Right cardiac atrium (tissue), 5 donors: ENCODE measurements around the gene ZNF384. TPM values are rescaled to one million over a fixed set of nuclear protein-coding genes. Genes with fewer than 3 reads are reported as not detected.

ENCODE experiments used
- ATAC-seq, 2 donors: fragments of 200-7000 bp; cut with Tn5 transposase; one replicate each; pipeline versions ENCODE4 v1.8.0 to v1.9.1; 2020; ENCODE audit warnings: moderate library complexity in 2 of 2, mild to moderate bottlenecking in 1 of 2
- DNase-seq, 3 donors: peaks; one replicate each; pipeline ENCODE4 v3.0.0-alpha.2; 2020
- H3K27ac ChIP-seq: one replicate; pipeline ENCODE4 v1.5.1; 2013; ENCODE audit warnings: mild to moderate bottlenecking, low read length, control low read depth, moderate library complexity
- H3K27me3 ChIP-seq: one replicate; pipeline ENCODE4 v1.6.1; 2013; ENCODE audit not compliant: control insufficient read depth, insufficient read depth
- H3K4me1 ChIP-seq: one replicate; pipeline ENCODE4 v1.6.1; 2013; ENCODE audit warnings: low read length; ENCODE audit not compliant: control insufficient read depth, insufficient read depth
- H3K4me3 ChIP-seq: one replicate; pipeline ENCODE4 v1.5.1; 2013; ENCODE audit warnings: low read length, control low read depth
- H3K9me3 ChIP-seq: one replicate; pipeline ENCODE4 v1.6.1; 2013; ENCODE audit warnings: low read length; ENCODE audit not compliant: control insufficient read depth
- WGBS: extraction: QIAGEN DNeasy Blood & Tissue Kit; methylation state at CpG from one replicate; pipeline ENCODE4 v1.1.7; 2013; 5-methylcytosine and 5-hydroxymethylcytosine counted together
- intact Hi-C, 4 donors: fragments of 100-400 bp; cut with DNase I; formaldehyde crosslinking; loops; one replicate each; pipeline versions ENCODE4 v1.11.0 to v1.14.0; 2022 to 2023
- polyA plus RNA-seq: library from polyadenylated mRNA; stranded (reverse); fragments of 200-250 nt; gene quantifications from one replicate; pipeline ENCODE4 v1.2.3, GENCODE V29; 2013
- total RNA-seq, 4 donors: library from RNA; stranded (reverse); fragmentation: NEBNext Ultra II Directional; extraction: Animal tissue kit (Norgen Biotek cat#: 25700); gene quantifications; one replicate each; pipeline ENCODE4 v1.2.1, GENCODE V29; 2021
- donor health status: healthy with polysubstance abuse.
- donor health status: DM: no; HTN: yes; CAD: no.
- donor health status: DM: no; HTN: no; CAD: no.
- donor health status: DM: no; HTN: yes; CAD: no; lungs with severe emphysema.
- donor health status: DM: yes; HTN: yes; CAD: no.

ZNF384 gene
- total and polyA plus RNA-seq, 5 donors = 23.5 to 35.0 (median 33.7) TPM

- no peaks in the 10 kb centered on the region for H3K9me3 ChIP-seq
- WGBS = 61% methylated on average over 3 of the region's 3 CpGs
- no peak overlapping the region for H3K27ac ChIP-seq
- no peaks in the 10 kb centered on the region for H3K27me3 ChIP-seq
- no peaks in the 10 kb centered on the region for H3K4me1 ChIP-seq
- ATAC-seq (no peak), DNase-seq (no peak)
- no peak overlapping the region for H3K4me3 ChIP-seq
- intact Hi-C loops = loop anchor here in 1 of 4 donors (10.0 kb wide), 1 partner anchor 71 kb away; no protein-coding TSS in a partner anchor
Measured at GRCh38 chr12:6685814-6686213, 3.4 kb downstream of the ZNF384 start.

GRCh38 chr12:6684609-6685008 lies 4.6 kb downstream of the ZNF384 start:
- no peak for ATAC-seq

DNA sequence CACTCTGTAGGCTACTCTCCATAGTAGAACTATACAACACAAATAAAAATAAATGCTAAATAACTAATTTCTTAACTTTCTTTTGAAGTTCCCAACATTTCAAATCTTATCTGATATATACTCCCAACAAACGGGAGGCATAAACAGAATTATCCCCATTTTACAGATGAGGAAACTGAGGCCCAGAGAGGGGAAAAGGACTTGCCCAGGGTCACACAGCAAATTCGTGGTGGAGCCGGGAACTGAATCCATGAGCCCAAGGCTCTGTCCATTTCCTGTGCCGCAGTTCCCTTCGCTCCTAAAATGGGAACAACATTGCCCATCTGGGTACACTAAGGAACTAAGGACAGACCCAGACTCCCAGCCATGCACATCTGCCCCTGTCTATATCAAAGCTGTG lies 12.2 kb downstream of the ZNF384 start:
- Histone ChIP-seq H3K9me3 (no peaks in the 10 kb centered on the region), H3K27ac (no peak overlapping the region), H3K4me1 (no peaks in the 10 kb centered on the region), H3K4me3 (no peak overlapping the region), H3K27me3 (no peaks in the 10 kb centered on the region)
- intact Hi-C loops = no loop called here
- DNase-seq = no peak
- no peak for ATAC-seq
- 92% methylated on average over 5 of the region's 5 CpGs for WGBS

More at GRCh38 chr12:6684609-6685008, 4.6 kb downstream of the ZNF384 start:
- H3K27me3 ChIP-seq = no peaks in the 10 kb centered on the region
- H3K27ac ChIP-seq = no peak overlapping the region
- H3K9me3 ChIP-seq = no peaks in the 10 kb centered on the region
- no peaks in the 10 kb centered on the region for H3K4me1 ChIP-seq
- intact Hi-C loops = loop anchor here in 1 of 4 donors (10.0 kb wide), 1 partner anchor 70 kb away; no protein-coding TSS in a partner anchor
- DNase-seq = no peak
- no peak overlapping the region for H3K4me3 ChIP-seq
- 64% methylated on average over 6 of the region's 6 CpGs for WGBS

GRCh38 chr12:6672143-6672542 lies 17.0 kb downstream of the ZNF384 start:
- Histone ChIP-seq H3K27me3 (no peaks in the 10 kb centered on the region), H3K27ac (no peak overlapping the region), H3K9me3 (no peaks in the 10 kb centered on the region), H3K4me1 (no peaks in the 10 kb centered on the region), H3K4me3 (no peak overlapping the region)
- WGBS = 86% methylated on average over 18 of the region's 18 CpGs
- ATAC-seq (no peak), DNase-seq (no peak)
- intact Hi-C loops = no loop called here

- no peaks in the 10 kb centered on the region for H3K27me3 ChIP-seq
- DNase-seq (no peak), ATAC-seq (no peak)
- intact Hi-C loops = no loop called here
- H3K9me3 ChIP-seq = no peaks in the 10 kb centered on the region
- no peaks in the 10 kb centered on the region for H3K4me1 ChIP-seq
- H3K4me3 ChIP-seq = no peak overlapping the region
- 82% methylated on average over 8 of the region's 8 CpGs for WGBS
- no peak overlapping the region for H3K27ac ChIP-seq
Measured at GRCh38 chr12:6667559-6668210, 21.5 kb downstream of the ZNF384 start.

GRCh38 chr12:6666211-6666610 lies 23.0 kb downstream of the ZNF384 start:
- intact Hi-C loops = no loop called here
- 95% methylated on average over 2 of the region's 2 CpGs for WGBS

DNA sequence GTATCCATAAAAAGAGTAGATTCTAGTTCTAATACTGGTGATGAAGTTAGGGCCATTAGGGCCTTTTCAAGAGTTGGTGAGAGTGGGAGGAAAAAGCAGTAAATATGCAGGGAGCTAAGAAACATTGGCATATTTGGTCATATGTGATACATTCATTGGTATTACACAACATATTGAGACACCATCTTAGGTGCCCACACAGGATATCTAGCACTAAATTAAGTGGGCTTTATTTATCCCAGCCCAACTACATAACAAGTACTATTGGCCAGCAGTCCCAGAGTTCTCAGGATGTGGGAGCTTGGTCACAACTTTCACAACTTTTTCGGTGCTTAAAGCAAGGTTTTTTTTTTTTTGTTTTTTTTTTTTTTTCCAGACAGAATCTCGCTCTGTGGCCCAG lies 24.3 kb downstream of the ZNF384 start:
- ATAC-seq = no peak
- no peaks in the 10 kb centered on the region for H3K9me3 ChIP-seq
- WGBS = 68% methylated on average over 2 of the region's 2 CpGs
- H3K27me3 ChIP-seq = no peaks in the 10 kb centered on the region
- DNase-seq = no peak
- H3K4me1 ChIP-seq = no peaks in the 10 kb centered on the region
- H3K4me3 ChIP-seq = no peak overlapping the region
- H3K27ac ChIP-seq = no peak overlapping the region
- intact Hi-C loops = no loop called here

More at GRCh38 chr12:6666211-6666610, 23.0 kb downstream of the ZNF384 start:
- H3K27me3 ChIP-seq = no peaks in the 10 kb centered on the region
- no peaks in the 10 kb centered on the region for H3K4me1 ChIP-seq
- no peak overlapping the region for H3K4me3 ChIP-seq
- H3K27ac ChIP-seq = no peak overlapping the region
- DNase-seq (no peak), ATAC-seq (no peak)
- no peaks in the 10 kb centered on the region for H3K9me3 ChIP-seq

DNA sequence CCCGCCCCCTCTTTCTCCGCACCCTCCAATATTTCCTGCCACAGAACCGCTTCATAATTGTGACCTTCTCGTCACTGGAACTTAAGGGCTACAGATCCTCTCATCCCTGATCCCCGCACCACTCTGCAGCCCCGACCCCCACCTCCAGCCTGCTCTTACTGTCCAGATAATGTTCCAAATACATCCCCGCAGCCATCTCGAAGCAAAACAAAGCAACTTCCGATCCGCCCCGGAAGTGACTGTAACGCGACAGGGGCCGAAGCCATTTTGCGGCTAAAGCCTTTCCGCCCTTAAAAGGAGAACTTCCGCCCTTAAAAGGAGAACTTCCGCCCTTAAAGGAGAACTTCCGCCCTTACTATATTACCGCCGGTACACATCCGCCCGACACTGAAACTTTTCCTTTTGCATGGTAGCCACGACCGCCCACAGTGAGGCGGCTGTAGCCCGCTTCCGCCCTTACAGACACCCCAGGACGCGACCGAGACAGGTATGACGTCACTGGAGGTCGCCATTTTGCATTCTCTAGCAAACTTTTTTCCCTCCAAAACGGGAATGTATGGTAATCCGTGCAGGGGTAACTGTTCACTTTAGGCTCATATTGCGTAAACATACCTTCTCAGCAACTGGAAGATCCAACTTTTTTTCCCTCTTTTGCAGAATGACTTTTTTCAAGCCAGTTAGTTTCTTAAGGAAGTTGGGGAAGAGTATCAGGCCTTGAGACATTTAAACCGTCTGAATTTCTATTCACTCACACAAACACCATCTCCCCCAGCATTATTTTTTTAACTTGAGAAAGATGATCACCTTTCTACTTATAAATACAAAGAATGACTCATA lies 26.1 kb downstream of the ZNF384 start, which contains the start of gene ING4:
Gene ING4, minus strand, starts transcription at position 214 of the 837 bp plus-strand sequence. Its CDS starts 18 bp downstream, at position 196.
- 2% methylated on average over 37 of the region's 37 CpGs for WGBS
- ATAC-seq (peak; percentile 100), DNase-seq (peak; percentile 98 to 99 (median 98))
- Histone ChIP-seq H3K4me1 (no peaks in the 10 kb centered on the region), H3K9me3 (no peaks in the 10 kb centered on the region), H3K4me3 (peak within 1 kb of the TSS; percentile 92), H3K27ac (peak within 1 kb of the TSS; percentile 85), H3K27me3 (no peaks in the 10 kb centered on the region)
- intact Hi-C loops = loop anchor here in 1 of 4 donors (2.0 kb wide), 1 partner anchor 26 kb away; the partner anchor contains the start of gene ZNF384

GRCh38 chr12:6662602-6662905 lies 26.6 kb downstream of the ZNF384 start:
- Histone ChIP-seq H3K4me1 (no peaks in the 10 kb centered on the region), H3K4me3 (peak overlapping the region; percentile 92), H3K27ac (peak overlapping the region; percentile 85), H3K9me3 (no peaks in the 10 kb centered on the region), H3K27me3 (no peaks in the 10 kb centered on the region)
- intact Hi-C loops = loop anchor here in 1 of 4 donors (2.0 kb wide), 1 partner anchor 26 kb away; the partner anchor contains the start of gene ZNF384
- no peak for DNase-seq
- WGBS = 2% methylated on average over 10 of the region's 10 CpGs
- peak; percentile 54 to 57 for ATAC-seq

GRCh38 chr12:6653987-6654386 lies 35.2 kb downstream of the ZNF384 start:
- intact Hi-C loops = no loop called here
- ATAC-seq = peak; percentile 21 to 37
- DNase-seq = no peak
- WGBS = 71% methylated on average over 5 of the region's 5 CpGs
- Histone ChIP-seq H3K4me1 (no peaks in the 10 kb centered on the region), H3K27ac (peak overlapping the region; percentile 88), H3K27me3 (no peaks in the 10 kb centered on the region), H3K4me3 (no peak overlapping the region), H3K9me3 (no peaks in the 10 kb centered on the region)

- ATAC-seq = peak; percentile 9 to 12
- no peak overlapping the region for H3K4me3 ChIP-seq
- DNase-seq = no peak
- 98% methylated on average over 1 of the region's 1 CpG for WGBS
- intact Hi-C loops = no loop called here
- no peaks in the 10 kb centered on the region for H3K27me3 ChIP-seq
- H3K4me1 ChIP-seq = no peaks in the 10 kb centered on the region
- no peaks in the 10 kb centered on the region for H3K9me3 ChIP-seq
- peak overlapping the region; percentile 88 for H3K27ac ChIP-seq
Measured at GRCh38 chr12:6653342-6653741, 35.8 kb downstream of the ZNF384 start.
